OCI-LY1 (cell line): Measurements from ENCODE around the gene RPL26.

ENCODE experiments used
- H2AFZ ChIP-seq: fragments of 200-600 bp; sonication (generic), shearing (Covaris generic); 2 replicates; pipeline ENCODE4 v1.6.0; 2014; ENCODE audit warnings: antibody characterized with exemption, mild to moderate bottlenecking, low read length
- H3F3A ChIP-seq: fragments of 200-600 bp; sonication (generic), shearing (Covaris generic); 2 replicates; pipeline ENCODE4 v1.6.0; 2014; ENCODE audit warnings: mild to moderate bottlenecking, antibody characterized with exemption, low read length, moderate library complexity; ENCODE audit not compliant: insufficient read depth
- H3K27ac ChIP-seq: fragments of 200-600 bp; sonication (generic); 2 replicates; pipeline ENCODE4 v1.5.1; 2014; ENCODE audit warnings: low read length, mixed run types, mild to moderate bottlenecking, low read depth; ENCODE audit not compliant: poor library complexity, severe bottlenecking
- H3K27me3 ChIP-seq: fragments of 200-600 bp; sonication (generic); 2 replicates; pipeline ENCODE4 v1.6.0; 2014; ENCODE audit warnings: antibody characterized with exemption, mild to moderate bottlenecking, low read length, moderate library complexity; ENCODE audit not compliant: insufficient read depth
- H3K36me3 ChIP-seq: fragments of 200-600 bp; sonication (generic); 2 replicates; pipeline ENCODE4 v1.6.1; 2014; ENCODE audit warnings: mild to moderate bottlenecking, antibody characterized with exemption, low read length, moderate library complexity, mixed read lengths; ENCODE audit not compliant: insufficient read depth
- H3K4me1 ChIP-seq: fragments of 200-600 bp; sonication (generic); 2 replicates; pipeline ENCODE4 v1.5.1; 2014; ENCODE audit warnings: mild to moderate bottlenecking, low read length, moderate library complexity; ENCODE audit not compliant: insufficient read depth, severe bottlenecking
- H3K4me2 ChIP-seq: fragments of 200-600 bp; sonication (generic), shearing (Covaris generic); 2 replicates; pipeline ENCODE4 v1.6.1; 2014; ENCODE audit warnings: low read length
- H3K4me3 ChIP-seq: fragments of 200-600 bp; sonication (generic); 2 replicates; pipeline ENCODE4 v1.5.1; 2014; ENCODE audit warnings: low read length, low read depth, mild to moderate bottlenecking, mixed read lengths; ENCODE audit not compliant: poor library complexity, severe bottlenecking
- H3K79me2 ChIP-seq: fragments of 200-600 bp; shearing (Covaris generic); 2 replicates; pipeline ENCODE4 v1.6.1; 2016; ENCODE audit warnings: mixed run types, low read length, mixed read lengths; ENCODE audit not compliant: insufficient read depth
- H3K9ac ChIP-seq: fragments of 200-600 bp; sonication (generic), shearing (Covaris generic); 2 replicates; pipeline ENCODE4 v1.6.1; 2014; ENCODE audit warnings: mild to moderate bottlenecking, low read length, mixed read lengths
- H3K9me2 ChIP-seq: fragments of 200-600 bp; sonication (generic), shearing (Covaris generic); 2 replicates; pipeline ENCODE4 v1.6.1; 2014; ENCODE audit warnings: low read depth, mild to moderate bottlenecking, low read length, mixed read lengths
- H3K9me3 ChIP-seq: fragments of 200-600 bp; shearing (Covaris generic); 2 replicates; pipeline ENCODE4 v1.6.1; 2014; ENCODE audit warnings: low read length, mixed read lengths
- H4K20me1 ChIP-seq: fragments of 200-600 bp; sonication (generic), shearing (Covaris generic); 2 replicates; pipeline ENCODE4 v1.6.0; 2016; ENCODE audit warnings: mild to moderate bottlenecking, low read length; ENCODE audit not compliant: insufficient read depth
- EZH2 ChIP-seq: fragments of 200-600 bp; sonication (generic), shearing (Covaris generic); IDR thresholded peaks from 2 replicates; pipeline ENCODE4 v1.8.0; 2017; ENCODE audit warnings: borderline replicate concordance, mixed run types, mild to moderate bottlenecking, antibody characterized with exemption, low read length, moderate library complexity, mixed read lengths
- TF ChIP-seq, protein P1 (sequence below): fragments of 200-600 bp; sonication (generic), shearing (Covaris generic); IDR thresholded peaks from 2 replicates; pipeline ENCODE4 v1.5.1; 2017; ENCODE audit warnings: mild to moderate bottlenecking, antibody characterized with exemption, low read length, moderate library complexity, mixed read lengths

RPL26 gene

GRCh38 chr17:8345052-8345690, 37.8 kb downstream of the RPL26 start:
- no peak overlapping the region for H3K27ac ChIP-seq
- H3K36me3 ChIP-seq, result no peaks in the 10 kb centered on the region
- no peak overlapping the region for H2AFZ ChIP-seq
- no peaks in the 10 kb centered on the region for H3F3A ChIP-seq
- no peaks in the 10 kb centered on the region for H3K27me3 ChIP-seq
- no peak overlapping the region for H3K9ac ChIP-seq
- no peak overlapping the region for H3K4me2 ChIP-seq
- H3K4me1 ChIP-seq, result no peaks in the 10 kb centered on the region
- no peak overlapping the region for H3K4me3 ChIP-seq
- TF ChIP-seq, protein P1, sequence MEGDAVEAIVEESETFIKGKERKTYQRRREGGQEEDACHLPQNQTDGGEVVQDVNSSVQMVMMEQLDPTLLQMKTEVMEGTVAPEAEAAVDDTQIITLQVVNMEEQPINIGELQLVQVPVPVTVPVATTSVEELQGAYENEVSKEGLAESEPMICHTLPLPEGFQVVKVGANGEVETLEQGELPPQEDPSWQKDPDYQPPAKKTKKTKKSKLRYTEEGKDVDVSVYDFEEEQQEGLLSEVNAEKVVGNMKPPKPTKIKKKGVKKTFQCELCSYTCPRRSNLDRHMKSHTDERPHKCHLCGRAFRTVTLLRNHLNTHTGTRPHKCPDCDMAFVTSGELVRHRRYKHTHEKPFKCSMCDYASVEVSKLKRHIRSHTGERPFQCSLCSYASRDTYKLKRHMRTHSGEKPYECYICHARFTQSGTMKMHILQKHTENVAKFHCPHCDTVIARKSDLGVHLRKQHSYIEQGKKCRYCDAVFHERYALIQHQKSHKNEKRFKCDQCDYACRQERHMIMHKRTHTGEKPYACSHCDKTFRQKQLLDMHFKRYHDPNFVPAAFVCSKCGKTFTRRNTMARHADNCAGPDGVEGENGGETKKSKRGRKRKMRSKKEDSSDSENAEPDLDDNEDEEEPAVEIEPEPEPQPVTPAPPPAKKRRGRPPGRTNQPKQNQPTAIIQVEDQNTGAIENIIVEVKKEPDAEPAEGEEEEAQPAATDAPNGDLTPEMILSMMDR, result no peak
- no peak for TF ChIP-seq EZH2
- no peaks in the 10 kb centered on the region for H3K9me2 ChIP-seq
- H3K79me2 ChIP-seq, result no peaks in the 10 kb centered on the region
- H4K20me1 ChIP-seq, result no peaks in the 10 kb centered on the region
- H3K9me3 ChIP-seq, result no peaks in the 10 kb centered on the region

GRCh38 chr17:8341456-8341855, 41.5 kb downstream of the RPL26 start:
- no peaks in the 10 kb centered on the region for H4K20me1 ChIP-seq
- peaks cover 2% of the 10 kb centered on the region for H3K4me1 ChIP-seq
- H3K36me3 ChIP-seq, result no peaks in the 10 kb centered on the region
- H3K9me3 ChIP-seq, result no peaks in the 10 kb centered on the region
- H3K4me3 ChIP-seq, result no peak overlapping the region
- H3K79me2 ChIP-seq, result no peaks in the 10 kb centered on the region
- H2AFZ ChIP-seq, result no peak overlapping the region
- no peak for TF ChIP-seq EZH2
- TF ChIP-seq, protein P1, result no peak
- no peaks in the 10 kb centered on the region for H3K9me2 ChIP-seq
- H3K4me2 ChIP-seq, result no peak overlapping the region
- no peaks in the 10 kb centered on the region for H3K27me3 ChIP-seq
- H3K9ac ChIP-seq, result no peak overlapping the region
- no peaks in the 10 kb centered on the region for H3F3A ChIP-seq
- H3K27ac ChIP-seq, result no peak overlapping the region

- no peaks in the 10 kb centered on the region for H3K27me3 ChIP-seq
- H3K27ac ChIP-seq, result no peak within 1 kb of the TSS
- H3K9me2 ChIP-seq, result no peaks in the 10 kb centered on the region
- H3F3A ChIP-seq, result no peaks in the 10 kb centered on the region
- H3K4me2 ChIP-seq, result no peak within 1 kb of the TSS
- H3K9me3 ChIP-seq, result no peaks in the 10 kb centered on the region
- H4K20me1 ChIP-seq, result no peaks in the 10 kb centered on the region
- H3K4me1 ChIP-seq, result peaks cover 2% of the 10 kb centered on the region
- H2AFZ ChIP-seq, result no peak within 1 kb of the TSS
- no peak within 1 kb of the TSS for H3K9ac ChIP-seq
- H3K36me3 ChIP-seq, result no peaks in the 10 kb centered on the region
- H3K4me3 ChIP-seq, result no peak within 1 kb of the TSS
- TF ChIP-seq EZH2, result no peak
- TF ChIP-seq, protein P1, result no peak
- H3K79me2 ChIP-seq, result no peaks in the 10 kb centered on the region
Measured at GRCh38 chr17:8339540-8339939, 43.5 kb downstream of the RPL26 start, which contains the start of gene ODF4. ODF4 (plus strand) TSS chr17:8339840; CDS start chr17:8340052, 212 bp downstream.
